Fibroblast of skin of abdomen (primary cell): ENCODE data around the gene QRICH1.

Source experiments
- DNase-seq: peaks from one replicate; pipeline ENCODE4 v3.0.0-alpha.2; 2013

Gene QRICH1

DNA sequence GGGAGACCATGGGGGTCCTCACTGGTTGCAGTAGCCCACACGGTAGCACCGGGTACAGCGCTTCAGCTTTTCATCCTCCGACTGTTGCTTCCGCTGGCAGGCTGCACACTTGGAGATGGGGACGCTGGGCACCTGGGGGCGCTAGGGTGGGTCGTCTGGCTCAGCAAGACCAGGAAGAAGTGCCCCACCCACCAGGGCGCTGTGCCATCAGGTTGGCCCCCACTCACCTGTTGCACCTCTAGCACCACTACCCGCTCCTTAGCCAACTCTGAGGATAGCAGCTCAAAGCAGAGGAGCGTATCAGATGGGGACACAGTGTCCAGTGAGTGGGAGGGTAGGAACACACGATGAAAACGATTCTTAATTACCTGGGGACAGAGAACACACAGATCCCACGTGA, 18.4 kb upstream of the QRICH1 start:
- no peak for DNase-seq

DNA sequence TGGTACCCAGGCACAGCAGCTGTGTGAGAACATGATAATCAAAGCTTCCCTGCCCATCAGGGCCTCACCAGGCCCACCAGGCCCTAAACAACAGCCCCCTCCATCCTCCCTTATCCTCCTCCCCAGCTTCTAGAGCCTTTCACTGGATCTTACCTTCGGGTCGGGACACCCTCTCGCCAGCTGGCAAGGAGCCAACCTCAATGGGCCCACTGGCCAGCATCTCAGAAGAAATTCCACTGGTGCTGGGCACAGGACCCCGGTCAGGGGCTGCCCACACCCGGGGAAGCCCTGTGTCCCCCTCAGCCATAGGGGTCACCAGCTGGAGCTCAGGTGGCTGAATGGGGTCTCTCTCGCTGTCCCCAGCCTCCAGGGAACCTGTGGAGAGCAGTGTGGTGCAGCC, 17.5 kb upstream of the QRICH1 start:
- DNase-seq = no peak

GRCh38 chr3:49110780-49111179, 16.9 kb upstream of the QRICH1 start:
- no peak for DNase-seq

DNA sequence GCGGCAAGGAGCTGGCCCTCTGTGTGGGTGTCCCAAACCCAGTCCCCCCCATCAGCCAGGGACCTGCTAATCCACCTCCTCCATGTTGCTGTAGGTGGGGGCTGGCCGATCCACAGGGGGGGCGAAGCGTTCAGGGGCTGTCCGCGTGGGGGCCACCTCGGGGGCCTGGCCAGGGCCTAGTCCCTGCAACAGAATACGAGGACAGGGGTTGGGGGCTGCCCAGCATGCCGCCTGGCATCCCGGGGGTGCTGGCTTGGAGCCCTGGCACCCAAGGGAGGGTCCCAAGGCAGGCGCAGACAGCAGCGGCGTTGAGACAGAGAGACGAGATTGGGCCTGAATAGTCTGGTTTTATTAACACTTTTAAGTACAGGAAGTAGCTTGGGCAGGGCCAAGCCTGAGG, 14.5 kb upstream of the QRICH1 start:
- no peak for DNase-seq

GRCh38 chr3:49104427-49105291, 10.8 kb upstream of the QRICH1 start, which contains the start of gene QARS1:
Gene QARS1 (minus strand): TSS chr3:49104757. CDS start chr3:49104733, 24 bp downstream.
- peak; percentile 93 for DNase-seq

DNA sequence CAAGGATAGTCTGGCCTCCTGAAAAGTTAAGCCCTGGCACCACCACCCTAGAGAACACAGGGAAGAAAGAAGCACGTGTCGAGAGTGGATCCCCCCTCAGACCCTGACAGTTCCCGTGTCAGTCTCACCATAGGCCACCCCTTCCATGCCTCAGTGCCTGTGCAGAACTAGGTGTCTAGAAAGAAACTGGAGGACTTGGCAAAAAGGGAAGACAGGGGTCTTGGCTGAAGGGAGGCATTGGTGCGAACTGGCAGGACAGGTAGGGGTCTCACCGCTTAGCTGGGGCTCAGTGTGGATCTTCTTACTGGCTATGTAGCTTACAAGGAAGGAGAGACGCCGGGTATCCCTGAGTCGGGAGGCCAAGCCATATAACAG, 10.2 kb upstream of the QRICH1 start:
- no peak for DNase-seq

DNA sequence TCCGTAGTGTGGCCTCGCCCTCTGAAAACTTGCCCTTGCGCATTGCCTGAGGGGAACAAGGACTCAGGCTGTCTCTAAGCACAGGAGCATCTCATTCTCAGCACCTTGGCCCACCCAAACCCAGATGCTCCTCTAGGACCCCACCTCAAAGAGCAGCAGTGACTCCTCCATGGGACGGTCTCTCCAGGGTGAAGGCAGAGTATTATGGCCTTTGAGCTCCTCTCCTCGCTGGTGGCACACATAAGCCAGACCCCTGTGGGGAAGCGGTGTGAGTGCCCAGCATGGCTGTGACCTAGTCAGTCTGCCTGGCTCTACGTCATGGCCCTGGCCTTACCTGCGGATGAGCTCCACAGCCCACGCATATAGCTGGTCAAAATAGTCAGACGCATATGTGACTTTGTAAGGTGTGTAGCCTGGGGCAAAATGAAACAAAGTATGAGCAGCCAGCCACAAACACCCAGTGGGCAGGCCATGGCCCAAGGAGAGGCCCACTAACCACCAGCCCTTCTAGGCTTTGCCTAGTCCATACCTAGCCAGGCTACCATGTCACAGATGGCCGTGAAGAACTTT, 6.3 kb upstream of the QRICH1 start:
- no peak for DNase-seq

DNA sequence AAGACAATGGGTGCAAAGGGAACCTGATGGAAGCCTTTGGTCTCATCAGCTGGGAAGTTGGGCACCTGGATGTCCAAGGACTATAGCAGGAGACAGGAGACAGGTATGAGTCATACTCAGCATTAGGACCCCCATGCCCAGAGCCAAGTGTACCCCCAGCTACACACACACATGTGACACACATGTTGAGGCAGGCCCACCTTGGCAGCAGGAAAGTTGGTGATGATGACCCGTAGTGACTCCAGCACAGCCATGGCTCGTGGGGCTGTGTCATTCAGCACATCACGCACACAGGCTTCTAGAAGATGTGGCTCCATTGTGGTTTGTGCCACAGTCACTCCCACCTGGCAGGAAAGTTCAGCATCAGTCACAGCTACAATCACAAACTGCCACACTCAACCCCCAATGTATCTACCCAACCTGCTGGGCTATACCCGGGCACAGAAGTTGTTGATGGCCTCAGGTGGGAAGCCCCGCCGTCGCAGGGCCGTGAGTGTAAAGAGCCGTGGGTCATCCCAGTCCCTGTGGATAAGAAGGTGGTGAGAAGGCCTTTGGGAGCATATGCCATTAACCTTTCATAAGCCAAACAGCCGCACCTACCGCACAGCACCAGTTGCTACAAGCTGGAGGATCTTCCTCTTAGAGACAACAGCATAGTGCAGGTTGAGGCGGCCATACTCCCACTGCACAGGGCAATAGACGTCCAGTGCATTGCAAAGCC, 5.2 kb upstream of the QRICH1 start:
- no peak for DNase-seq

- DNase-seq = peak; percentile 34
These were observed 4.6 kb upstream of the QRICH1 start for GRCh38 chr3:49098429-49098828.

GRCh38 chr3:49092938-49093852, 676 bp downstream of the QRICH1 start:
- peak; percentile 74 for DNase-seq

- DNase-seq = no peak
These were observed 12.4 kb downstream of the QRICH1 start for GRCh38 chr3:49081429-49081828.

DNA sequence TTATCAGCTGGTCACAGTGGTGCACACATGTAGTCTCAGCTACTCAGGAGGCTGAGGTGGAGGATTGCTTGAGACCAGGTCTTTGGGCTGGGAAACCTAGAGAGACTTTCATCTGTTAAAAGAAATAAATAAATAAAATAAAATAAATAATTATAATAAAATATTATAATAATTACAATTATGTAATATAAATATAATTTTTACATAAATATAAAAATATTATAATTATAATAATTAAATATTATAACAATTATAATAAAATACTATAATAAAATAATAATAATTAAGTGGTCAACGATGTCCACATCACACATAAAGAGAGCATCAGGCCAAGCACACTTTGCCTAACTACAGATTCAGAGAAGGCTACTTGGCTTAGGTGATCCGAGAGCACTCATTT, 14.6 kb downstream of the QRICH1 start:
- no peak for DNase-seq

- no peak for DNase-seq
These were observed 17.2 kb downstream of the QRICH1 start for GRCh38 chr3:49076646-49077045.

GRCh38 chr3:49076116-49076515, 17.8 kb downstream of the QRICH1 start:
- DNase-seq = no peak

- no peak for DNase-seq
These were observed 35.9 kb downstream of the QRICH1 start for GRCh38 chr3:49058011-49058410.

GRCh38 chr3:49057268-49057667, 36.6 kb downstream of the QRICH1 start:
- DNase-seq = no peak

- DNase-seq = no peak
These were observed 39.5 kb downstream of the QRICH1 start for GRCh38 chr3:49054344-49054862.

- DNase-seq = no peak
These were observed 40.3 kb downstream of the QRICH1 start for GRCh38 chr3:49053543-49053942.

GRCh38 chr3:49035281-49035680, 58.6 kb downstream of the QRICH1 start:
- no peak for DNase-seq

DNA sequence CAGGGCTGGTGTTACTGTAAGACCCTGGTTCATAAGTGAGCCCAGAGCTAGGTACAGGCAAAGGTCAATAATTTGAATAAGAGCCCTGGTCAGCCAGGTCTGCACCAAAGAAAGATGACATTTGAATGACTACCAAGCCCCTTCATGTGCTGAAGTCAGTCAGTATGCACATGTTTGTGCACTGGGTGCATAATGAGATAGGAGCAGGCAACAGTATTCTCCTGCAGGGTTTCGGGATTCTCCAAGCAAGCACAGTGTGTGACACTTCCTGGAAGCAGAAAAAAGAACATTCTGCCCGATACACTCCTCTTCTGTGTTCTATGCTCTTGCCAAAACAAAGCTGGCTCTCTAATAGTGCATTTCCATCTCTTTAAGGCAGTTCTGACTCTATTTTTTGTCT, 59.2 kb downstream of the QRICH1 start:
- DNase-seq = no peak

GRCh38 chr3:49032646-49033304, 61.1 kb downstream of the QRICH1 start:
- DNase-seq = no peak

- no peak for DNase-seq
These were observed 63.5 kb downstream of the QRICH1 start for GRCh38 chr3:49030321-49030720.
